HS-5 (cell line): ENCODE measurements around the gene TSC2.
"Not testable (repeated sequence)": the region's sequence is repeated elsewhere in the genome, so short reads cannot be mapped to it uniquely, and the experiment has no call there.

ENCODE experiments used
- DNase-seq: peaks from one replicate; pipeline ENCODE4 v3.0.0-alpha.2; 2012; ENCODE audit warnings: low read depth

TSC2 gene

DNA sequence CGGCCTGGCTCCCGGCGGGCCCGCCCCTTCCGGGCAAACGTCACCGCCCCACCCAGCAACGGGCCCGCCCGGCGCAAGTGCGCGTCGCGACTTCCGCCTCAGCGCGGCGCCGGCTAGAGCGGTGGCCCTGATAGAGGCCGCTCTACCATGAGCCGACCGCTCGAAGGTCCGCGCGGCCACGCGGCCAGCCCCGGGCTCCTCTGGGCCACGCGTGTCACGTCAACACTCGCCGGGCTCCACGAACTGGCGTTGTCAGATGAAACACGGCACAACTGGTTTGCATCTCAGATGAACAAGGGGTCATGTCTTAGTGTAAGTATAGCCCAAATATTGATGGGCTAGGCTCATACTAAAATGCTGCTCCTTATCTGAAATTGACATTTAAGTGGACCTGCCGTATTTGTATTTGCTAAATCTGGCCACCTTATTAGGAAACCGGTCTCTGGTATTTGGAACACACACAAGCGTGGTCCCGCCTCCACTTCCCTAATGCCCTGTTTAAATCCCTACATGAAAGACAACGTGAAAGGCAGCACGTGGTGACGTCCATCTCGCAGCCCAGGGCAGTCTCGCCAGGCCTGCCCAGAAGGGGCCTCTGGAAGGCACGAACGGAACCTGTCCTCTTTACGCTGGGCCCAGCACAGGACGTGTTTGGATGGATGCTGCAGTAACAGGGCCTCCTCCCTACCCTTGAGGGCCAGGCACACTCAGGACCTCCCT, 37.8 kb upstream of the TSC2 start, which contains the start of gene ZNF598:
TSS of gene ZNF598 (minus strand) at position 31 of the 720 bp plus-strand sequence.
- peak; percentile 40 for DNase-seq

DNA sequence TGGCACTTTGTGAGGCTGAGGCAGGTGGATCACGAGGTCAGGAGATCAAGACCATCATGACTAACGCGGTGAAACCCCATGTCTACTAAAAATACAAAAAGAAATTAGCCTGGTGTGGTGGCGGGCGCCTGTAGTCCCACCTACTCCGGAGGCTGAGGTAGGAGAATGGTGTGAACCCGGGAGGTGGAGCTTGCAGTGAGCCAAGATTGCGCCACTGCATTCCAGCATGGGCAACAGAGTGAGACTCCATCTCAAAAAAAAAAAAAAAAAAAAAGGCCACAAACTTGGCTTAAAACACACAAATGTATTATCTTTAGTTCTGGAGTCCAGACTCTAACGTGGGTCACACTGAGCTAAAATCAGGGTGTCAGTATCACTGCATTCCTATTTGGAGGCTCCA, 36.1 kb upstream of the TSC2 start:
- not testable (repeated sequence) for DNase-seq

DNA sequence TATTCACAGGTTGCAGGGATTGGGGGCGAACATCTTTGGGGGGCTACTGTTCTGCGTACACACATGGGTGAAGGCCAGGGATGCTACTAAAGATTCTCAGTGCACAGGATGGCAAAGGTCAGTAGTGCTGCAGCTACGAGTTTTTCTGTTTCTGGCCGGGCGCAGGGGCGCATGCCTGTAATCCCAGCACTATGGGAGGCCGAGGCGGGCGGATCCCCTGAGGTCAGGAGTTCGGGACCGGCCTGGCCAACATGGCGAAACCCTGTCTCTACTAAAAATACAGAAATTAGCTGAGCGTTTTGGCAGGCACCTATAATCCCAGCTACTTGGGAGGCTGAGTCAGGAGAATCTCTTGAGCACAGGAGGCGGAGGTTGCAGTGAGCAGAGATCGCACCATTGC, 34.3 kb upstream of the TSC2 start:
- DNase-seq, result no peak

DNA sequence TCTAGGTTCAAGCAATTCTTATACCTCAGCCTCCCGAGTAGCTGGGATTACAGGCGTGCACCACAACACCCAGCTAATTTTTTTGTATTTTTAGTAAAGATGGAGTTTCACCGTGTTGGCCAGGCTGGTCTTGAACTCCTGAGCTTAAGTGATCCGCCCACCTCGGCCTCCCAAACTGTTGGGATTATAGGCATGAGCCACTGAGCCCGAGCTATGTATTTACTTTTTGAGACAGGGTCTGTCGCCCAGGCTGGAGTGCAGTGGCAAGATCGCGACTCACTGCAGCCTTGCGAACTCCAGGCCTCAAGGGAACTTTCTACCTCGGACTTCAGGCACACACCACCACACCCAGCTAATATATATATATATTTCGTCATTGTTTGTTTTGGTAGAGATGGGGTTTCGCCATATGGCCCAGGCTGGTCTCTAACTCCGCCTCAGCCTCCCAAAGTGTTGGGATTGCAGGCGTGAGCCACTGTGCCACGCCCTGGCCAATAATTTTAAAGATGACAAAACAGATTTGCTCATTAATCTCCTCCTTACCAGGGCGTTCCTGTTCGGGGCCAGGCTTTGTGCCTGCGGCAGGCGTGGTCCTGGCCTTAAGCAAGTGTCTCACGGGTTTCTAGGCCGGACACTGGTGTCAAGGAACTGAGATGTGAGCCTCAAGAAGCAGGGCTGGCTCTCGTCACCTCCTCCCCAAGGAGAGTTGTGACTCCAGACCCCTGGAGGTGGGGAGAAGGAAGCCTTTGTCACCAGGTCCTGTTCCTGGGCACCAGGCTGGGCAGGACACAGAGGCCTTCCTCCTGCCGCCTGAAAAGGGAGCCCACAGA, 32.5 kb upstream of the TSC2 start:
- peak; percentile 74 for DNase-seq

- no peak for DNase-seq
These were observed 31.9 kb upstream of the TSC2 start for GRCh38 chr16:2015947-2016208.

GRCh38 chr16:2016407-2016922, 31.3 kb upstream of the TSC2 start:
- DNase-seq, result no peak

DNA sequence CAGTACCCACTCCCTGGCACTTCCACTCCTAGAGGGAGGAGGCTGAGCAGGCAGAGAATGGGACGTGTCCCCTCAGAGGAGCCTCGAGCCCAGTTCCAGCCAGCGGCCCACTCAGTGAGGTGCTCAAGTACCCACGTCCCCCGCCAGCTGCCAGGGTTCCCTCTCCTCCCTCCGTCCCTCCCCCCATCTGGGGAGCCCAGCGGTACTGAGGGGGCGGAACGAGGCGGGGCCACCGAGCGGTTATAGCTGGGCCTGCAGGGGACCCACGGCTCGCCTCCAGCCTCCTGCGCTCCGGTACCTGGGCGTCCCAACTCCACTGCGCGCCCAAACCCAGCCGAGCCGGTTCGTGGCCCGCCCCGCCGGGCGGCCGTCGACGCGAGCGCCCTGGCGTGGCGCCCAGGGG, 28.3 kb upstream of the TSC2 start, which contains the start of gene NPW:
TSS of gene NPW (plus strand) at position 268 of the 403 bp plus-strand sequence.
- no peak for DNase-seq

- DNase-seq, result no peak
These were observed 27.6 kb upstream of the TSC2 start for GRCh38 chr16:2019921-2020831.

GRCh38 chr16:2022723-2023091, 25.1 kb upstream of the TSC2 start:
- DNase-seq, result no peak

- DNase-seq, result peak; percentile 43
These were observed 24.4 kb upstream of the TSC2 start for GRCh38 chr16:2023092-2024031.

DNA sequence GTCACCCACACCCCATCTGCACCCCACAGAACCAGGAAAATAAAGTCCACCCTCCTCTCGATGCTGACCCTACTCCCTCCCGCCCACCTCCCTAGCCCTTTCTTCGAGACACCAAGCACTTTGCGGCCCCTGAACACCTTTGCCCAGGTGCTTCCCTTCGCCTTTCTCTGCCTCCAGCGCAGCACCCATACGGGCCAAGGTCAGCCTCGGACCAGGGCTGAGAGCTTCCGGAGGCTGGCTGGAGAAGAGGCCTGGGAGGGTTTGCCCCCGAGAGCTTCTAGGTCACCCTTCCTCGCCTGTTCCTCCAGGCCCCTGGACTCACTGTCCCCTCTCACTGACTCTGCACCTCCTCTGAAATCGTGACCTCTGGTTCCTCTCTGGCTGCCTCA, 23.8 kb upstream of the TSC2 start:
- no peak for DNase-seq

GRCh38 chr16:2025251-2025650, 22.5 kb upstream of the TSC2 start:
- DNase-seq, result no peak

GRCh38 chr16:2025878-2026460, 21.8 kb upstream of the TSC2 start:
- no peak for DNase-seq

GRCh38 chr16:2026461-2027023, 21.2 kb upstream of the TSC2 start, which contains the start of gene NHERF2:
NHERF2 (plus strand) TSS chr16:2026902; CDS start chr16:2027006, 104 bp downstream.
- DNase-seq, result no peak

- DNase-seq, result no peak
These were observed 20.5 kb upstream of the TSC2 start for GRCh38 chr16:2027024-2028010.

GRCh38 chr16:2028146-2028545, 19.6 kb upstream of the TSC2 start:
- no peak for DNase-seq

DNA sequence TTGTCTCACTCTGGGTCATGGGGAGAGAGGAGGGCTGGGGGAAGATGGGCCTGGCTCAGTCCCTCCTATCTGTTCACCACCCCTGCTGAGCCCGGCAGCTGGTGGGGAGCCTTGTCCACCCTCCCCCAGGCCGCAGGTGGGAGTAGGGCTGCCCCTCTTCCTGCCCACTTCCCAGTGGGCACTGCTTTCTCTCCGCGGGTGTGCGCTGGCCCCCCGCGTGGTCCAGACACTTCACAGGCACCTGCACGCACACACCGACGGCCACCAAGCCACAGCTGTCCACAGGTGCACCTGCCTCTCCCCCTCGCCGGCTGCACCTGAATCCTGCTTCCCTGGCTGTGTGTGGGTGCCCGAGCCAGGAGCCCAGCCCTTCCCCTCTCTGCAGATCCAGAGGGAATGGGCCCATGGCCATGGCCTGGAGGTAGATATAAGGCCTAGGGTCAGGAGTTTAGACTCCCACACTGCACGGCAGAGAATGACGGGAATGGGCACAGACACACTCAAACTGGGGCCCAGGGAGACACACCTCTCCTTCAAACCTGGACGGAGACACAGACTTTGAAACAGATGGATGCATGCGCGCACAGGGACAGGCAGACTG, 19.1 kb upstream of the TSC2 start:
- DNase-seq, result no peak

- DNase-seq, result no peak
These were observed 18.4 kb upstream of the TSC2 start for GRCh38 chr16:2029350-2029749.

GRCh38 chr16:2030036-2030435, 17.7 kb upstream of the TSC2 start:
- no peak for DNase-seq
